NCI-H2227 treated with DMSO at 0.1 percent for 48 hours (cell line): Measurements from ENCODE around the gene RAD51B.

Experiments used
- DNase-seq: peaks from one replicate; lab custom pipeline; 2025; lab: John Stamatoyannopoulos, UW

The RAD51B gene

DNA sequence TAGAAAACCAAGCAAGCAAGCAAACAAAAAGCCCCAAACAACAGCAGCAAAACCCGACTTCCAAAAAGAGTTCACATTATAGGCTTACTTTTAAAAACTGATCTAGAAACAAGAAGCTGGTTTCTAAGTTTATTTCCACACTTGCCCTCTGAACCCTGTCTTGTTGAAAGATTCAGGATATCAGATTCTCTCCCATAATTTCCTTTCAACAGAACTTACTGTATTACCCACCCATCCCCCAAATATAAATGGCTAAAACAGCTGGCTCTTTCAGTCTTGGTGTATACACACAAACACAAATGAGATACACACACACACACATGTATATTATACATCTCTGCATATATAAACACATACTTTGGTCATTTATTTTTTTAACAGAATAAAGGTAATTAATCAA is 512.4 kb downstream of the RAD51B start:
- DNase-seq, result no peak

DNA sequence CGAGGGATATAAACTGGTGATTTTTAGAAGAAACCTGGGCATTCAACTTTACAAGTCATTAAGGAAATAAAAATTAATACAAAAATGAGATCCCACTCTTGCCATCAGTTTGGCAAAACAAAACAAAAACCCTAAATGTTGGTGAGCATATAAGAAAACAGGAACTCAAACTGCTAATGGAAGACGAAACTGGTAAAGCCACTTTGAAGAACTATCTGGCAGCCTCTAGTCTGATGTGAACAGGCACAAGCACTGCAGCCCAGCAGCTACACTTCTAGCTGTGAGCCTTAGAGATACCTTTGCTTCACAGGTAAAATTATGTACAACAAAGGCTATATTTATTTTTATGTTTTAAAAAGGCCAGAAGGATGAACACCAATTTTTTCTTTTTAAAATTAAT is 513.7 kb downstream of the RAD51B start:
- DNase-seq, result no peak

DNA sequence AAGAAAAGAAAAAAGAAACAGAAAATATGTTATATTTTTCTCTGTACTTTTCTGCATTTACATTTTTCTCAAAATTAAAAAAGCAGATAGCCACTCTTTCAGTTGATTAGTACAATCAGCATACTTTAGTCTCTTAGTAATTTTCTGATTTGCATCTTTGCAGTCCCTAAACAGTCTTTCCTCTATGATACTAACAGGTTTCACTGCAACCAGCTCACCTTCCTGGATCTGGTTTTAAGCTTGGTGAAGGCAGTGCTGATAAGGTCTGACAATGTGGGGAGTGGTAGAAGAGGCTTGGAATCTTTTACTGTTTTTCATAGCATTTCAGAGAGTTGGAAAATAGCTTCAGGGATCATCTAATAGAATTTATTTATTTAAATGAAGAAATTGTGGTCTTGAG is 515.7 kb downstream of the RAD51B start:
- DNase-seq, result no peak

DNA sequence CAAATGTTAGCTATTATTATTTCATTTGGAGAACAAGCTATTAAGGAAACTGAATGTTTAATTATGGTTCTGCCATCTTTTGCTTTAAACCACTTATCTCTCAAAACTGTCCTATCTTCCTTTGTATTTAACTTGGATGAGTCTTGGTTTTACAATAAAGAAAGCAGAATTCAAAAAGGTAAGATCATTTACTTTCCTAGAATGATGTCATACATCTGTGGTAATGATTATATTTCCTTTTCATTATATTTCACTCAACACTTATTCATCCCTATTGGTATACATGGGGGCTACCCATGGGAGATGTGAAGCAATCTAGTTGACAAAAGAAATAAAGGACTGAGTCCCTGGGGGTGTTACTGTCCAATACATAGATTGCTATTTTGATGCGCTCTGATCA is 516.6 kb downstream of the RAD51B start:
- DNase-seq, result no peak

DNA sequence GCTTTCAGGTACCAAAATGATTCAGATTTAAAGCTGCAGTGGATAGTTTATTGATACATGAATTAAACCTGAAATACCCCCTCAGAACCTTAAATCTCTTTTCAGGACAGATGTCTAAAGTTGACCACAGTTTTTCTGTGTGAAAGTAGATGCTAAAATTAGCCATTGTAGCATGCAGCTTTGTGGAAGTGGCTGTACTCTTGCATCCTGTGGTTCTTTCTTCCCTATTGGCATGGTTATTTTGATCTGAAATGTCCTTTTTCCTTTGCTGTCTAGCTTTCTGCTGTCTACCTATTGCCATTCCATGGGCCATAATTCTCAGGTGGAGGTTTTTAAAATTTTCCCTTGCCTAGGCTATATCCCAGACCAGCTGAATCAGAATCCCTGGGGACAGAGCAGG is 517.7 kb downstream of the RAD51B start:
- no peak for DNase-seq

DNA sequence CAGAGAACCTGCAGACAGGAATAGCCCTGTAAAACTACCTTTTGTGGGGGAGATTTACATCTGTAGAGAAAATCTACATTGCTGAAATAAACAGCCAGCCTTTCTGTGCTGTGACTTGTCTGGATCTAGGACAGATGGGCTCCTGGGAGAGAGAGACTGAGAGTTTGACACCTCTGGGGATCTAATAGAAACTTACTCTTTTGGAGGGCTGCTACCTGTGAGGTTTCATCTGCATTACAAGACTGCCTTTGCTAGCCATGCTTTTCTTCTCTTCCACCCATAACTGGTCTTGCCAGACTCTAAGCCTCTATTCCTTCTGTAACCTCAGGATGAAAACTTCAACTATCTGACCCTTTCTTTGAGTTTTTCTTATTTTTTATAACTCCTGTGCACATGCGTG is 520.7 kb downstream of the RAD51B start:
- DNase-seq, result no peak

DNA sequence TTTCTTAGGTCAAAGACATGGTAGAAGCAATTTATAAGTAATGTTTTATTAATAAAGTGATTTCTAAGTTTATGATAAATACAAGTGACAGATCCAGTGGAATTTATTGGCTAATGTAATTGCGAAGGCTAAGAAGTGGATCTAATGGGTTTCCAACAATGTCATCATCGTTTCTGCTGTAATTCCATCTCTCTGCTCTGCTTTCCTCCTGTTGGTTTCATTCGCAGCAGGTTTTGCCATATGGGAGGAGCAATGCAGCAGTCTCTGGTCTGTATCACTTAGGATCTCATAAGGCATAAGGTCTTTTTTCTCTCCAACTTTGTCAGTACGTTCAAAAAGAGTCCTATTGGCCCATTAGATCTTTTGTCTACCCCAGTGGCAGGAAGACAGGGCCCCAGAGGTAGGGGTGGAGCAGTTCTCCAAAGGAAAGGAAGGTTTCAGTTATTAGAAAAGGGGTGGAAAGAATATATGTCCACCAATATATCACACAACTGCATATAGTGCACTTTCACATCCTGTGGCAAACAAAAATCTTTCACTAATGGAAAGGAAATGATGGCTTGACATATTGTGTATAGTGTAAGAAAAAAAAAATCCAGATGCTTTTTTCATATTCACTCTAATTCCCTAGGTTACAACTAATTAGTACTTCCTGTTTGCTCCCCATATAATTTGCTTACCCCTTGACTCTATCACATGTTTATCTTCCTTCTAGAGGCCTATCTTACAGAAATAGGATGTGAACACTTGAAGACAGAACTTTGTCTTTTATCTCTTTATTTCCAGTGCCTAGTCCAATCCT is 522.0 kb downstream of the RAD51B start:
- no peak for DNase-seq

DNA sequence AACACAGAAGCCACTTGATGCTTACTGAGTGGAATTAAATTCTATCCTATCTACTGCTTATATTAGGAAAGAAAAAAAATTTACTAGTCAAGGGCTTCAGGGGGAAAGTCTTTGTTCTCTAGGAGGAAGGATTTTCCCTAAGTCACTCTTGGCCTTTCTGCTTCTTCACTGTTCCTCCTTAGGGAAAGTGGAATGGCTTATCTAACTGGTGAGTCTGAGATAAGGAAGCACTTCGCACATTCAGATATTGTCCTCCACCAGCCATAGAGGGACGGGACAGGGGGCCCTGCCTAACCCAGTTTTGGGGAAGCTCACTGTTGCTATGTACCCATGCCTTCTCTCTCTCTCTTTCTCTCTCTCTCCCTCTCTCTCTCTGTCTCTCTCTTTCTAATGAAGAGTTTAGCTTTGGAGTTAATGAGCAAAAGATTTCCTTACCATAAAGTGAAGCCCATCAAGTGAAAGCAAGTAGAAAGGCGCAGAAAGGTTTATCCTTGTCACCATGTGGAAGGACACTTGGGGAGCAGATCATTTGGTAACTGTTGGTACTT is 522.7 kb downstream of the RAD51B start:
- DNase-seq, result no peak

DNA sequence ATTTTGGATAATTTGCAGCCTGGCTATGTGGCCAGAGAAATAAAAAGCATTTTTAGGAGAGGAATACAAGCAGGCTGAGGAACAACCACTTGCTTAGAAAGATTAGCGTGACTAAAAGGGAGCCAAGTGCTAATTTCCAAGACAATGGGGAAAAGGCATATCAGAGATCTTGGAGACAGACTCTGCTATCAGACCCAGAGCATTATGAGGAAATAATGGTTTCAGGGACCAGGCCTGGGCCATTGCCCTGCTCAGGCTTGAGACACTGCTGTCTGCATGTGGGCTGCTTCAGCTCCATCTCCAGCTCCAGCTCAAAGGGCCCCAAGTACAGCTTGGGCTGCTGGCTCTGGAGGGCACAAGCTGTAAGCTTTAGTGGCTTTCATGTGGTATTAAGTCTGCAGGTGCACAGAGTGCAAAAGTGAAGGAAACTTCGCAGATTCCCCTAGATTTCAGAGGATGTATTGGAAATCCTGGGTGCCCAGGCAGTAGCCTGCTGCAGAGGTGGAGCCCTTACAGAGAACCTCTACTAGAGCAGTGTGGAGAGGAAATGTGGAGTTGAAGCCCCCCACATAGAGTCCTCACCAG is 524.0 kb downstream of the RAD51B start:
- DNase-seq, result no peak

DNA sequence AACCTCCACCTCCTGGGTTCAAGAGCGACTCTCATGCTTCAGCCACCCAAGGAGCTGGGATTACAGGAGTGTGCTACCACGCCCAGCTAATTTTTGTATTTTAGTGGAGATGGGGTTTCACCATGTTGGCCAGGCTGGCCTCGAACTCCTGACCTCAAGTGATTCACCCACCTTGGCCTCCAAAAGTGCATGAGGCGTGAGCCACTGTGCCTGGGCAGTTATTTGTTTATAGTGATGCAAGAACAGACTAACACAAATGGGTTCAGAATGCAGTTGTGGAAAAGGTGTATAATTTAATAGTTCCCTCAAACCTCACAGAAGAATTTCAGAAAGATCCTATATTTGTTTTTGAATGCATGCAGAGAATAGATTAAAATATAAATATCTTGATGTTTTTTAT is 526.2 kb downstream of the RAD51B start:
- DNase-seq, result no peak

DNA sequence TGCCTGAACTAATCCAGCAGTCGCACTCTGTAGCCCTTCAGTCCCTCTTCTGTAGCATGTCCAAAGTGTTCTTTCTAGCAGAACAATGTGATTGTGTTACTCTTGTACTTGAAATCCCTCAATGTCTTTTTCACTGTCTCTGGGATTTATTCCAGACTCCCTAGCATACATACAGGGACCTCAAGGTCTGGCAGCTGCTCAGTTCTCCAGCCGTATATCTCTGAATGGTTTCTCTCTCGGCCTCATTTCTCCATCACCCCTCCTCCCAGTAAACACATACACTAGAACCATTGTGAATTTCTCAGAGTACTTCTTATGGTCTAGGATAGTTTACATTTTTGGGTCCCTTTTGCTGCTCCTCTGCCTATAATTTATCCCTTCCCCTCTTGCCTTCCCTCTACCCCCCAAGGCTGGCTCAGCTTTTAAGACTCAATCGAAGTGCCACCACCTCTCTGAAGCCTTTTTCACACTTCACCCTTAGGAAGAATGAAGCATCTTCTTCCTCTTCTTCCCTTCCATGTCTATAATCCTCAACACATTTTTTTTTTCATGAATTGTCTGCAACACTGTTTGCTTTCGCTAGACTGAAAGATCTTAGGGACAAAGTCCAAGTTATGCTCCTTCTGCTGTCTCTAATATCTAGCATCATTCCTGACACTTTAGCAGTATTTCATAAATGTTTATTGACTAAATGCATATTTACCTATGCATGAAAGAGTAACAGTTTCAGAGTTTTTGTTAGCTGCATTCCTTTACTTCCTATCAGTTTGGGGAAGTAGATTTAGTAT is 527.2 kb downstream of the RAD51B start:
- no peak for DNase-seq

DNA sequence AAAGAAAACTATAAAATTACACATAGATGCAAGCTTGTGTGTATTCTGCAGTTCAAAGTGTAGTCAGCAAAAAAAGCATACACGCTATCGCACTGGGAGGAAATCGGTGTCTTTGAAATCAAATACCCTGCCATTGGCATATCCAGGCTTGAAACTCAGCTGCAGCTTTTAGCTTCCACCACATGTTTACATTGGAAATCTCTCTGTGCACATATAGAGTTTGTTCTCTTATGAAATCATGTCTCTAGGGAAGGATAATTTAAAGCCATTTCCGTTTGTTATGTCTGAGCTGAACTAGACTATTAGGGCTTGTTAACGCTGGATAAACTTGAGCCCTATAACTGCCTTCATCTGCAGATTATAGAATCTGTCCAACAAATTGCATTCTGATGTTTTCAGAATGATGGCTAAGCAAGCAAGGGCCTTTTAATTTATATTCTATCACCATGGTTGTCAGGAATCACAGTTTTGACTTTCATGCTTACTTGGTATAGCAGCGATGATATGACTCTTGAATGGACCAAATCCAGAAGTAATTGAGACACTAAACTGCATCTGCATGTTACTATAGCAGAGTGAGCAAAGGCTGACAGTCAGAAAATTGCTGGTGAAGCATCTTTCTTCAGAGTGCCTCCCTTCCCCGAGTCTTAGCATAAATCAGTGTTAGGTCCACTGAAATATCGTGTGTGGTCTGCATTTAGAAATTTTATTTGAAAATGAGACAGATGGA is 530.5 kb downstream of the RAD51B start:
- DNase-seq, result no peak

DNA sequence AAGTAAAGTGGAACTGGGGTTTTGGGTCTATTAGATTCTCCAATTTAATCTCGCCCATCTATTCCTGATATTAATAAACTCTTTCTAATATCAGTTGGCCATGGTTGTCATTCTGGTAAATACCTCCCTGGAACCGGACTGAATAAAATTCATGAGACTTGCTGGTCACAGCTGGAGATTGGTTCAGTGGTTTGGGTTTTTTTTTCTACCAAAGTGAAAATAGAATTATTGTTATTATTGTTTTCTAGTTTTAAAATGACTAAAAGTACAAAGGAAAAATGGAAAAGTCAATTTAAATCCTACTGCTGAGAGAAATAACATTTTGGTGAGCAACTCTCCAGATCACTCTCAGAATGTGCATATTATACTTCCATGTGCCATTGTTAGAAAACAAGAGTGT is 535.8 kb downstream of the RAD51B start:
- DNase-seq, result no peak

DNA sequence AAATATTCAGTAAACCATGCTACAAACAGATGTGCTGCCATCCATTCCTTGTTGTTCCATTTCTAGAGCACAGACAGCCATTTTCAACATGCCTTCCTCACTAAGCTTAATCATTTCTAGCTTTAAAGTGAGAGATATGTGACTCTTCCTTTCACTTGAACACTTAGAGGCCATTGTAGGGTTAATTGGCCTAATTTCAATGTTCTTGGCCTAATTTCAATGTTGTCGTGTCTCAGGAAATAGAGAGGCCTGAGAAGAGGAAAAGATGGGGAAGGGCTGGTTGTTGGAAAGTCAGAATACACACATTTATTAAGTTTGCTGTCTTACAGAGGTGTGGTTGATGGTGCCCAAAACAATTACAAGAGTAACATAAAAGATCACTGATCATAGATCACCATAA is 538.2 kb downstream of the RAD51B start:
- DNase-seq, result no peak

DNA sequence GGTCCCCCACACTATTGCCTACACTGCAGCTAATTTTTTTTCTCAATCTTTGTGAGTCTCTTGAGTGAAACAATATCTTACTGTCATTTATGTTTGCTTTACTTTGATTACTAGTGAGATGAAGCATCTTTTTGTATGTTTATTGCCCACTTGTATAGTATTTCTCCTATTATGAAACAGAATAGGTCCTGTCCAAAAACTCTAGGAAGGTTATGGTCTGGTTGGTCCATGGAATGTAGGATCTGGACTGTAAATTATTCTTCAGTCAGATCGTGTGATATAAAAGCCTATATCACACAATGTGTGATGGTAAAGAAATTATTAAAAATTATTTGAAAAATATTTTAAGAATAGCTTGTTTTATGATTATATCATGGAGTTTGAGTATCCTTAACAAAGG is 538.9 kb downstream of the RAD51B start:
- no peak for DNase-seq

DNA sequence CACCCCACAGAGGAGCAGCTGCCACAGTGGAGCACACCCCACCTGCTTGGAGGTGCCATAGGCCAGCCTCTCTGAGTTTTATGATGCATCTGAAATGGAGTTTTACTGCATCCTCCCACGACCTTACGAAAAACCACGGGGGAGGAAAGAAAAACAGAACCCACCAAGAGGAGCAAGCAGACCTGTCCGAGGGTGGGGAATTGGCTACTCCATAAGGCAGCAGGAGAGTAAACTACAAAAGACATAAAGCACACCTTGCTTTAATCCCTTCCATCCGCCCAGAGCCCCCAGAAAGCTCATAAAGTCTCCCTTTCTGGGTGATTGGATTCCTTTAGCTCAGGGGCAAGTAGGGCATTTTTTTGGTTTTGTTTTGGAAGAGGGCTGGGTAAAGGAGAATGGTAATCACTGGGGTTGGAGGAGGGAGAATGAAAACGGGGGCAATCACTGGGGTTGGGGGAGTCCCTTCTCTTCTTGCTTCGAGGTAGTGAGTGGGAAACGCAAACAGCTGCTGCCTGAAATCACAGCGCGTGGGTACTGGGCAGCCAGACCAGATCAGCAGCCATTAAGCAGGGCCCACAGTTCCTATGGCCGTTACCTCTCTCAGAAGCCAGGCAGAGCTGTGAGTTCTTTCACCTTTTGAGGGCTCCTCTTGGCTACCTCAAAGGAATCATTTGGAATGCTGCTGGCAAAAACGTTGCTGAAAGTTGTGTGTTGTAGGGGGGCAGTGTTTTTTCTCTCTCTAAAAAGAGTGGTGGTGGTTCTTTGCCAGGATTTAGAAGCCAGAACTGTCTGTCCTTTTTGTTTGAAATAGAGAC is 539.6 kb downstream of the RAD51B start:
- DNase-seq, result no peak

DNA sequence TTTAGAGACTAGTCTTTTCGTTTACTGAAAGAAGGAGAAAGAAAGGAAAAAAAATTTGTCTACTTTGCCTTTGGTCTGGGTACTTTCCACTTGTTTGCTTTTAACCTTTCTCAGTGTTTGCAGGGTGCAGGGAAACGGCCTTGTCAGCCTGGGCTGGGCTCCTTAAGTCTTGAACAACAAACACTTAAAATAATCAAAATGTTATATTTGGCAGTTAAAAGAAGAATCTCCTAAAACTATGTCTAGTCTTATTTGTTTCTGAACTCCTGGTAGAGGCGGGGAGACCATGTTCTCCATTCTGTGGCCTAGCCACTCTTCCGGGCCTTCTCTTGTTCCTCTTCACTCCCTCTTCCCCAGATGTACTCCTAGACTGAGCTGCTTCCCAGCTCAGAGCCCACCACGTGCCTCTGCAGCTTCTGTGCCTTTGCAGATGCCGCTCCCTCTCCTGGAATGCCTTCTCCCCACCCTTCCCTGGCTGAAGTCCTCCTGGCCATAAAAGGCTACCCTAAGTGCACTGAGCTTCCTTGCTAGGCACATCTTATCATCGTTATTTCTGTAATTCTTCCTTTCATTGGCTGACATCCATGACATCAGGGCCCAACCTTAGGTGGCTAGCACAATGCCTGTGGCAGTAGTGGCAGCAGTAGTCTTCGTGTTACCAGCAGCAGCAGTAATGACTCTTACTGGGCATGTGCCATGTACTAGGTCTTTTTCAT is 540.4 kb downstream of the RAD51B start:
- no peak for DNase-seq

DNA sequence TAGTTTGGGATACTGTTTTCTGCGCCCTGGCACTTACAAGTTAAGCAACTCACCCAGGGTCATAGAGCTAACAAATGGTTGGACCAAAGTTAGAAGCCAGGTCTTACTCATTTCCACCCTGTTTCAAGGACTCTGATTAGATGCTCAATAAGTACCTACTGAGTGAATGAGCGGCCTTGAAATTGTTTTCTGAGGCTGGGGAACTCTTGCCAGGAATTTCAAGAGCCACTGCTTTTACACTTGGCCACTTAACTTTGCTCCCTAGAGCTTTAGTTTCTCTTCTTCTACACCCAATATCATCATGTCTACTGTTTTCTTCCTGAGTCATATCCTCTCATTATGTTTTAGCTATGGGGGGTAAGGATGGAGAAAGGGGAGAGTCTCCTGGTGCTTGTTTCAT is 541.7 kb downstream of the RAD51B start:
- DNase-seq, result no peak

DNA sequence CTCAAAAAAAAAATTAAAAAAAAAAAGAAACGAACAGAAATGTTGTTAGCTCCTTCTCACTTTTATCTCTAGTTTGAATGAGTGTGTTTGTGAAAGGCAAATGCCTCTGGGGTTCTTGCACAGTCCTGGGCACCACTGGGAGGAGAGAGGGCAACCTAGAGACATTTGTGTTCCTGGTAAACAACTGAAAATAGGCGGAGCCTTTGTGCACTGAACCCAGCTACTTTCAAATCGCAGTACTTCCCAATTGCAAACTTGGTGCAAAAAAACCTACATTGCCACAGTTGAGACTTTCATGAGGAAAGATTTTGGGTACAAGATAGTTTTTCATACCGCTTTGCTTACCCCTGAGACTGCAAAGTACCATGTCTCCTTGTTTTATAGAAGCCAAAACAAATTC is 543.3 kb downstream of the RAD51B start:
- DNase-seq, result no peak

DNA sequence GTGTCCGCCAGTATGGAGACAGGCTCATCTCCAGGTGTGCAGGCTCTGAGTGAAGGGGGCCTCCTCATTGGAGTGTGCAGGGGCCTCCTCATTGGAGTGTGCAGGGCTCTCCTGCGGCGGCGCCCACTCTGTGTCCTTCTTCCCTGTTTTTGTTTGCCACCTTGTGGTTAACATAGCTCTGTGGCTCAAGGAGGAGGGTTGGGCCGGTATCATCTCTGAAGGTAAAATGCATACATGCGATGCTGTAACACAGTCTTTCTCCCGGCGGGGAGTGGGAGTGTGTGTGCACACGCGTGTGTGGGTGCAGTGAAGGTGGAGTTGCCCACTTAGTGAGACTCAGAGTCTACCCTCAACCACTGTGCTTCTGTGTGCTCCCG is 543.9 kb downstream of the RAD51B start:
- DNase-seq, result peak; percentile 76
